BLaER1 treated with 17β-estradiol and CSF1 and Interleukin-3, amounts not matched to agents 10 nM and 100 nM (cell line): Measurements from ENCODE around the gene IL13RA1.
A peak's percentile ranks its signal among the peaks of the same experiment; 100 is the strongest.

Source experiments
- H3K27ac ChIP-seq, 11 experiments: shearing (Covaris generic); formaldehyde crosslinking; 2 replicates each; pipeline ENCODE4 v1.8.1; 2022
- H3K27me3 ChIP-seq, 11 experiments: shearing (Covaris generic); formaldehyde crosslinking; 2 replicates each; pipeline ENCODE4 v1.8.1; 2022
- H3K36me3 ChIP-seq, 11 experiments: shearing (Covaris generic); formaldehyde crosslinking; 2 replicates each; pipeline ENCODE4 v1.8.1; 2022
- H3K4me1 ChIP-seq, 10 experiments: shearing (Covaris generic); formaldehyde crosslinking; 2 replicates each; pipeline ENCODE4 v1.8.1; 2022
- H3K4me2 ChIP-seq, 11 experiments: shearing (Covaris generic); formaldehyde crosslinking; 2 replicates each; pipeline ENCODE4 v1.8.1; 2022
- H3K4me3 ChIP-seq, 10 experiments: shearing (Covaris generic); formaldehyde crosslinking; 2 replicates each; pipeline ENCODE4 v1.8.1; 2022
- H3K9ac ChIP-seq, 11 experiments: shearing (Covaris generic); formaldehyde crosslinking; 2 replicates each; pipeline ENCODE4 v1.8.1; 2022
- H3K9me3 ChIP-seq, 11 experiments: shearing (Covaris generic); formaldehyde crosslinking; replicated peaks in 1 of 11; 2 replicates each; pipeline ENCODE4 v1.8.1; 2022
- H4K20me1 ChIP-seq, 11 experiments: shearing (Covaris generic); formaldehyde crosslinking; 2 replicates each; pipeline ENCODE4 v1.8.1; 2022
- Cebpa-rat ChIP-seq, 11 experiments: shearing (Covaris generic); IDR thresholded peaks; 2 replicates each; pipeline ENCODE4 v1.8.1; 2022

Gene IL13RA1

DNA sequence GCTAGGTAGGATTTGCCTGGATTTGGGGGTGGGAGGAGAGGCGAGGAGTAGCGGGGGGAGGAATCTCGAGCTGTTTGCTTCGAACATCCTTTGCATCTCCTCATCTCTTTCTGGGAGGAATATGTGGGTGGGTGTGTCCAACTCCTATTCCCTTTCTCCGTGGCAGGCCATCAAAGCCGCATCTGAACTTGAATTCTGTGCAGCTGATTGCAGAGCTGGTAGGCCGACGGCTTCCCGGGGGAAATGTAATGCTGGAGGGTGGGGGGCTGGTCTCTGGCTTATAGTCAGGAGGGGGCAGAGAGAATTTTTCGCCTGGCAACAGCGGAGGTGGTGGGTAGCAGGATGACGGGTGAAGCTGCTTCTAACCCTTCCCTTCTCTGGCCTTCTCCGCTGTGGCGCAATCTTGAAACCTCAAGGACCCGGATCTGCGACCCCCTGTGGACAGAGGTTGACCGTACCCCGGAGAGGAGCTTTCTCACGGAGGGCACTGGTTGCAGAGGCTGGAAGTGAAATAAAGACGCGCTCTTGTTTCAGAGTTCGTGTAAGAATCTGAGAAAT is 96.8 kb downstream of the IL13RA1 start:
- peak overlapping the region; percentile 76 to 87 (median 82) for H3K4me2 ChIP-seq
- peak overlapping the region; percentile 35 to 64 (median 50) for H3K4me3 ChIP-seq

DNA sequence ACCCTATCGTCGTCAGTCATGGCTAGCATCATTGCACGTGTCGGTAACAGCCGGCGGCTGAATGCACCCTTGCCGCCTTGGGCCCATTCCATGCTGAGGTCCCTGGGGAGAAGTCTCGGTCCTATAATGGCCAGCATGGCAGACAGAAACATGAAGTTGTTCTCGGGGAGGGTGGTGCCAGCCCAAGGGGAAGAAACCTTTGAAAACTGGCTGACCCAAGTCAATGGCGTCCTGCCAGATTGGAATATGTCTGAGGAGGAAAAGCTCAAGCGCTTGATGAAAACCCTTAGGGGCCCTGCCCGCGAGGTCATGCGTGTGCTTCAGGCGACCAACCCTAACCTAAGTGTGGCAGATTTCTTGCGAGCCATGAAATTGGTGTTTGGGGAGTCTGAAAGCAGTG is 97.8 kb downstream of the IL13RA1 start:
- H3K36me3 ChIP-seq: no peaks in the 10 kb centered on the region
- peaks cover 0 to 14% (median 6%) of the 10 kb centered on the region in 11 experiments; a peak in 6 of 22 replicates for H3K9me3 ChIP-seq
- peaks cover 26 to 49% (median 32%) of the 10 kb centered on the region in 11 experiments for H3K27me3 ChIP-seq
- no peak overlapping the region for H3K9ac ChIP-seq
- H3K27ac ChIP-seq: no peak overlapping the region
- H4K20me1 ChIP-seq: no peaks in the 10 kb centered on the region
- no peak overlapping the region for H3K4me3 ChIP-seq
- no peak for TF ChIP-seq Cebpa-rat (IDR thresholded peaks at IDR 0.05)
- peaks cover 8 to 19% (median 13%) of the 10 kb centered on the region in 10 experiments; a peak in 18 of 20 replicates for H3K4me1 ChIP-seq
- peak overlapping the region in 2 of 11 experiments; percentile 20 to 79; a peak in 1 of 22 replicates for H3K4me2 ChIP-seq

More for the DNA sequence above, 96.8 kb downstream of the IL13RA1 start:
- no peak overlapping the region for H3K27ac ChIP-seq
- peak overlapping the region in 4 of 11 experiments; percentile 6 to 33 (median 18); a peak in 2 of 22 replicates for H3K9ac ChIP-seq
- H3K4me1 ChIP-seq: peaks cover 8 to 19% (median 13%) of the 10 kb centered on the region in 10 experiments; a peak in 18 of 20 replicates
- peaks cover 26 to 49% (median 32%) of the 10 kb centered on the region in 11 experiments for H3K27me3 ChIP-seq
- H3K9me3 ChIP-seq: peaks cover 0 to 14% (median 6%) of the 10 kb centered on the region in 11 experiments; a peak in 6 of 22 replicates
- H4K20me1 ChIP-seq: no peaks in the 10 kb centered on the region
- H3K36me3 ChIP-seq: no peaks in the 10 kb centered on the region
- peak in 2 of 11 experiments; percentile 10 to 25; a peak in 1 of 22 replicates for TF ChIP-seq Cebpa-rat (IDR thresholded peaks at IDR 0.05)

DNA sequence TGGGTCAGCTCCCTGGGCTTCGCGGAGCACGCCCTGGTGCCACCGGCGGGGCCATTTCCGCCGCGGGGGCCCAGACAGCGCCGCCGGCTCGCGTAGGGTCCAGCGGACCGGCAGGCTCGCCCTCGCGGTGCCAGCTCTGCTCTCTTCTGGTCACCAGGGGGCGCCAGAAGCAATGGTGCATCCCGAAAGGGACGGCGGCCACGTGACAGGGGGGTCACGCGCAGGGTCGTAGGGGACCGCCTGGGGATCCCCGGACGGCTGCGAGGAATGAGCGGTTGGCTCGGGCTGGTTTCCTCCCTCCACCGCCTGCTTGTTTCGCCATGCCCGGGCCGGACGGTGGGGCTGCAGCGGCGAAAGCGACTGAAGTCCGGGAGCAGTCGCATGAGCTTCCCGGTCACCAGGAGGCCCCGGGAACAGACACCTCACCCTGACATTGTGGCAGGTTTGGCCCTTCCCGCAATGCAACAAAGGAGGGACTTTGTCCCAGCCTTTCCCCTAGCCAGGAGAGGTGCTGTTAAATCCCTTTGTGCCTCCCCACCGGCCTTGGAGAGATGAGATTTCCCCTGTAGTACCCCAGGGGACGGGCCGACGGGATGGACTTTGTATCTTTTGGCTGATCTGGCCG is 112.0 kb downstream of the IL13RA1 start:
- Histone ChIP-seq H3K4me1 (peaks cover 0 to 5% (median 0%) of the 10 kb centered on the region in 10 experiments; a peak in 1 of 20 replicates), H3K9me3 (peaks cover 0 to 12% (median 8%) of the 10 kb centered on the region in 11 experiments; a peak in 18 of 22 replicates), H3K9ac (no peak overlapping the region), H3K27me3 (peaks cover 18 to 25% (median 22%) of the 10 kb centered on the region in 11 experiments), H3K4me2 (peak overlapping the region in 7 of 11 experiments; percentile 5 to 49 (median 28); a peak in 9 of 22 replicates), H4K20me1 (no peaks in the 10 kb centered on the region), H3K27ac (no peak overlapping the region), H3K36me3 (no peaks in the 10 kb centered on the region), H3K4me3 (peak overlapping the region in 1 of 10 experiments; percentile 15; a peak in 1 of 20 replicates)
- TF ChIP-seq Cebpa-rat (IDR thresholded peaks at IDR 0.05): no peak
